ENCODE measurements around the gene DCDC1. TPM values are rescaled to one million over a fixed set of nuclear protein-coding genes. Genes with fewer than 3 reads are reported as not detected.

The DCDC1 gene
- total and polyA plus RNA-seq, 9 of the 15 experiments (the other 6 are each of a cell fraction or from before 2014, with no cell fraction given), result 0.05 to 0.18 (median 0.08) TPM; not detected in 3

- TF ChIP-seq PTBP1 (IDR thresholded peaks at IDR 0.05; ENCODE audit: low read depth, low read length), result no peak
- TF ChIP-seq, protein P1, sequence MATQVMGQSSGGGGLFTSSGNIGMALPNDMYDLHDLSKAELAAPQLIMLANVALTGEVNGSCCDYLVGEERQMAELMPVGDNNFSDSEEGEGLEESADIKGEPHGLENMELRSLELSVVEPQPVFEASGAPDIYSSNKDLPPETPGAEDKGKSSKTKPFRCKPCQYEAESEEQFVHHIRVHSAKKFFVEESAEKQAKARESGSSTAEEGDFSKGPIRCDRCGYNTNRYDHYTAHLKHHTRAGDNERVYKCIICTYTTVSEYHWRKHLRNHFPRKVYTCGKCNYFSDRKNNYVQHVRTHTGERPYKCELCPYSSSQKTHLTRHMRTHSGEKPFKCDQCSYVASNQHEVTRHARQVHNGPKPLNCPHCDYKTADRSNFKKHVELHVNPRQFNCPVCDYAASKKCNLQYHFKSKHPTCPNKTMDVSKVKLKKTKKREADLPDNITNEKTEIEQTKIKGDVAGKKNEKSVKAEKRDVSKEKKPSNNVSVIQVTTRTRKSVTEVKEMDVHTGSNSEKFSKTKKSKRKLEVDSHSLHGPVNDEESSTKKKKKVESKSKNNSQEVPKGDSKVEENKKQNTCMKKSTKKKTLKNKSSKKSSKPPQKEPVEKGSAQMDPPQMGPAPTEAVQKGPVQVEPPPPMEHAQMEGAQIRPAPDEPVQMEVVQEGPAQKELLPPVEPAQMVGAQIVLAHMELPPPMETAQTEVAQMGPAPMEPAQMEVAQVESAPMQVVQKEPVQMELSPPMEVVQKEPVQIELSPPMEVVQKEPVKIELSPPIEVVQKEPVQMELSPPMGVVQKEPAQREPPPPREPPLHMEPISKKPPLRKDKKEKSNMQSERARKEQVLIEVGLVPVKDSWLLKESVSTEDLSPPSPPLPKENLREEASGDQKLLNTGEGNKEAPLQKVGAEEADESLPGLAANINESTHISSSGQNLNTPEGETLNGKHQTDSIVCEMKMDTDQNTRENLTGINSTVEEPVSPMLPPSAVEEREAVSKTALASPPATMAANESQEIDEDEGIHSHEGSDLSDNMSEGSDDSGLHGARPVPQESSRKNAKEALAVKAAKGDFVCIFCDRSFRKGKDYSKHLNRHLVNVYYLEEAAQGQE (IDR thresholded peaks at IDR 0.05; ENCODE audit: borderline replicate concordance), result peak; percentile 54; the same call in 1 of the 2 replicates
- TF ChIP-seq, protein P1 (CRISPR knock-in tag; IDR thresholded peaks at IDR 0.05; ENCODE audit: low read depth), result no peak
- TF ChIP-seq ZNF699 (CRISPR knock-in tag; IDR thresholded peaks at IDR 0.05; ENCODE audit: insufficient replicate concordance), result no peak
- no peak for TF ChIP-seq CBX3 (IDR thresholded peaks at IDR 0.05; ENCODE audit: borderline replicate concordance in 1 of 2, low read length in 2 of 2)
Measured at GRCh38 chr11:31397239-31397834, 27.8 kb upstream of the DCDC1 start (continued).

Measured in K562 (cell line).